Retina (tissue), 1 donor: ENCODE data around the gene ANXA6.

Source experiments
- DNase-seq: peaks from one replicate; pipeline ENCODE4 v3.0.0-alpha.2; 2016

The ANXA6 gene

GRCh38 chr5:151151793-151152192 lies 5.8 kb downstream of the ANXA6 start:
- DNase-seq, result no peak

GRCh38 chr5:151151263-151151660 lies 6.3 kb downstream of the ANXA6 start:
- DNase-seq, result no peak

DNA sequence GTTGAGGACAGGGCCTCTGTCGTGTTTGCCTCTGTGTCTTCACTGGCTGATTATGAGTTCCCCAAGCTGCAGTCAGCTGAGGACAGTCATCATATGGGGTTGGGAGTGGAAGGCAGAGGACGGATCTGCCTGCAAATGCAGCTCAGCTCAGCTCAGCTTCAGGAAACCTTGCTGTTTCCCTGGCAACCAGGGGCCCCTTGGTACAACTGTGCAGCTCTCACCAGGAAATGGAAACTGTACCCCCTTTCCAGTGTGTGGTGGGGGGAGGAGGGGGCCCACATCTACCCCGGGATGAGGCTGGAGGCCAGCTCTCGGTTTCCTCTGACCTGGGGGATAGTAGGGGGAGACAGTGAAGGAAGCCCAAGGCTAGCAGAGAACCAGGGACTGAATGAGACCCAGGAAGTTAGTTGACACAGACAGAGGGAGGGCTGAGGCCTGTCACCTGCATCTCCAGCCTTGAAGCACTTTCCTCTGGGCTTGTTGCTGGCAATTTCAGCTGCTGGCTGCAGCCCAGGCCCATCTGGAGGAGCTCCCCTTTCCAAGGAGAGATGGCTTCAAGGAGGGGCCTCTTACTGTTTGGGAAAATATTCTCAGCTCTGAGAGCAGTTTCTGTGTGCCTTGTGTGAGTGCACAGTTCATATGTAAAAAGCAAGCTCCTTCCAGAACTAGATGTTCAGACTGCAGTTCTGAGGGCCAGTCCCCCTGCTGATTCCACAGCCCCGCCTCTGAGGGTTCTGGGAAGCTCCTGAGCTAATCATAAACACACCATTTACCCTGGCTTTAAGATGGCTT lies 6.9 kb downstream of the ANXA6 start:
- DNase-seq, result peak; percentile 65

DNA sequence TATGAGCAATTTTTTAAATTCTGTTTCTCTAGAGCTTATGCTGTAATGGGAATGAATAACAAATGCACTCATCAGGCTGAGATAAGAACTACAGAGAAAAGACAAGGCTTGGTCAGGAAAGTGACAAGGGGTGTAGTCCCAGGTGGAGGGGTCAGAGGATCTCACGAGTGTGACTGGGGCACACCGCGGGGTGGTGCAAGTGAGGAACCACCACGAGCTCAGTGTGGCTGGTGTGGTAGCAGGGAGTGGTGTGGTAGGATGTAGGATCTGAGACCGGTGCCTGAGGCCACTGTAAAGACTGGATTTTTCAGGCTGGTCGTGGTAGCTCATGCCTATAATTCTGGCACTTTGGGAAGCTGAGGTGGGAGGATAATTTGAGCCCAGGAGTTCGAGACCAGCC lies 9.0 kb downstream of the ANXA6 start:
- no peak for DNase-seq

GRCh38 chr5:151147033-151147432 lies 10.5 kb downstream of the ANXA6 start:
- DNase-seq, result no peak

DNA sequence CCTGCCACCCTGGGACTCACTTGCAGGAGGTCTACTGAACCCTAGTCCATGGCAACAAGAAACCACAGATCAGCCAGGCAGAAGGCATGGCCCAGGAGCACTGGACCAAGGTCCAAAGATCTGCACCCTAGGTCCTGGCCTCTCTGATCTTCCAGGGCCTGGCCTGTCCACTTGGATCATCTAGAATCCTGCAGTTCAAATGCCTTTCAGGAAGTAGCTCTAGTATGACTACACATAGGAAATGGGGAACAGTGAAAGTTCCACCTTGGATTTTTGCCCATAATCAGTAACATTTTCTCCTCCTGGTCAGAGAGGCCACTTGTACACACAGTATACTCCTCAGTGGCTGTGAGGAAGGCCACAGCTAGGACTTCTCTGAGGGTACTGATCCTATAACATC lies 11.5 kb downstream of the ANXA6 start:
- DNase-seq, result no peak

DNA sequence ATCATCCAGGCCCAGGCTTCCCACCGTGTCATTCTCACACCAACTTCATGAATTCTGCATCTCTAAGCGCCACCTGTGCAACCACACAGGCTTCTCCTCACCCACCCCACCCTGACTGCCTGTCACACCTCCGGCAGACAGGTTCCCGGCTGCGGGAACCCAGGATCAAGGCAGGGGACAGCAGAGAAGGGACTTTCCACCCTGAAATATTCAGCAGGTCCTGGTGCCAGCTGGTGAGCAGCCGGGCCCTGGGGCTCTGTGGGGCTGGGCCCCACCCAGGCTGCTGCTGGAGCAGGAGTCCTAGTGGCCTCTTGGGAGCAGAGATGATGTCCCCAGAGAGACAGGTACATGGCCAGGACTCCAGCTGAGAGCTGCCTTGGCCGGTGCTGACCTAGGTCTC lies 12.7 kb downstream of the ANXA6 start:
- no peak for DNase-seq

DNA sequence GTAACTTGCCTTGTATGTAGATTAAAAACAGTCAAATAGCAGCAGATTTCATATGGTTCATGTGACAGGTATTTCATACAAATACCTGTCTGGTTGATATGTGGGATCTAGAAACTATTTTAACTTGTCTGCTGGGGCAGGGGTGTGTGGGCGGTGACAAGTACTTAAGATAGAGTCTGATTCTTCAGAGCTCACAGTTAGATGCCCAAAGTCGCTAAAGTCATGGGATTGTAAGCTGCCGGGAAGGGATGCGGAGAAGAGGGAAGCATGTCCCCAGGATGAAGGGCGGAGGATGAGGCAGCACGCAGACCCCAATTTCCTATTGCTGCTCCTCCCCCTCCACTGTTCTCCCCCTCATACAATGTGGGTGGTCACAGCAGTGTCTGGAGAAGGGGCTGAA lies 13.3 kb downstream of the ANXA6 start:
- DNase-seq, result no peak

GRCh38 chr5:151143645-151144044 lies 13.9 kb downstream of the ANXA6 start:
- DNase-seq, result no peak

DNA sequence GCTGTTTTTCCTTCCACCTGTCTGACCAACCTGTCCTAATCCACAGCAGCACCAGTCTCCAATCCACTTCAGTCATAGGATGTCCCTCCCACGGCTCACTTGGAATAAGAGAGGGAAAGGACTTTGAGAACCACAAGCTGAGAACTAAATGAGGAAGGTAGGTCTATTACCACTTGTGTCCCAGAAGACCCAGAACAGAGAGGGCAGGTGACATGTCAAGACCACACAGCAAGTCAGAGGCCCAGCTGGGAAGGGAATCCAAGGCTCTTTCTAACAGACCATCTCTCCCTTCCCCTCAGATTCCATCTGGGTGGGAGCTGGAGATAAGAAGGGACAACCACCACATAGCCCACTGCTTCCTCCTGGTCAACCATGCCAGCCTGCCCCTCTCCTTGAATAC lies 14.6 kb downstream of the ANXA6 start:
- no peak for DNase-seq

GRCh38 chr5:151141535-151141934 lies 16.0 kb downstream of the ANXA6 start:
- DNase-seq, result peak; percentile 10

DNA sequence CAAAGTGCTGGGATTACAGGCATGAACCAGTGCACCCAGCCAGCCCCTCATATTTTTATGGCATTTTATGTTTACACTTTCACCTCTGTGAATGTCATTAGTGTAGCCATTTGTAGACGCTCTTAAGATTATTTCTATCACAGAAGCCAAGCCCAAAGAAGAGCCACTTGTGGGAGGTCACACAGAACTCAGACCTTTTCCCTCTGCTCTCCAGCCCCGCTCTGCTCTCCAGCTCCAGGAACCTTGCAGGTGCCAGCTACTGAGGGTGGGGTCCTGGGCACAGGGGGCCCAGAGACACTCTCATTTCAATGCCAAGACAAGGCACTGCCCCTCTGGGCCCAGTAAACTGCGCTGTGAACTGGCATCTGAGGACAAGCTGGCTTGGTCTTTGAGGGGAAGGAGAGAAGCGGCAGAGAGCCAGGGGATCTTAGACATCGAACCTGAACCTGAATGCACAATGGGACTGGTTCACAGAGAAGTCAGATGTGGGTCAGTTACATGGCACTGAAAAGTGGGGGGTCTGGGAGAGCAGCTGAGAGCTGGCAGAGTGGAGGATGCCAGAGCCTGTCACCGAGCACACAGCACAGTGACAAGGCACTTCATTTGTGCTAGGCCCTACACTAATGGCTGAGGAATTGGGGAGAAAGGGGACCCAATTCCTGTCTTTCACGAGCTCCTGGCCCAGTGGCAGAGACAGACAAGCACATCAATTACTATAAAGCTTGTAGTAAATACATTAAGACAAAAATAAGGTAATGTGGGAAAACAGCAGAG lies 16.7 kb downstream of the ANXA6 start:
- DNase-seq, result no peak

DNA sequence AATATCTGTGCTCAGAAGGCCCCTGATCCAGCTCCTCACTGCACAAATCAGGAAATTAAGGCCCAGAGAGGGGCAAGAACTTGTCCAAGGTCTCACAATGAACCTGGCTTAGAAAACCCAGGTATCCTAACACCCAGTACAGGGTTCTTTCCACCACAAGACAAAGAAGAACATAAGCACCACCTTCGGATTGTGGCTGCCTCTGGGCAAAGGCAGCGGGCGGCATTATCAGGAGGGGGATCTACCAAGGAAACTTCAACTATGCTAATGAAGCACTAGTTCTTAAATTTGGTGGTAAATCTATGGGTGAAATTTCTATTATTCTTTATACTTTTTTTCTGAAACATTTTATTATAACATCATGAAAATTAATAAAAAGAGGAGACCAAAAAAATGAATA lies 17.9 kb downstream of the ANXA6 start:
- no peak for DNase-seq

DNA sequence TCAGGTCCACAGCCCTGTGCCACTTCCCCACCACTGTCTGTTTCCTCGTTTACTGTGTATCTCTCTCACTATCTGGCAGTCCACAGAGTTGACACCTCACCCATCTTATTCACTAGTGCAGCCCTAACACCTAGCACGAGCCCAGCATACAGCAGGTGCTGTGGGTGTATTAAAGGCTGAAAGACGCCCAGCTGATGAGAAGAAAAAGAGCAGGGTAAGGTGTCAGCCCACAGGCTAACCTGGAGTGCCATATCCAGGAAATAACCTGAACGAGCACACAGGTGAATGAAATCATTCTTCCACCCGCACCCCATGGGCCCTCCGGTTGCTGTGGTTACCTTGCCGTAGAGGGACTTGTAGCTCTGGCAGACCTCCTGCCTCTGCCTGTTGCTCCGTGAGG lies 18.6 kb downstream of the ANXA6 start:
- no peak for DNase-seq

- no peak for DNase-seq
These were observed 19.5 kb downstream of the ANXA6 start for GRCh38 chr5:151138114-151138513.

GRCh38 chr5:151137067-151137825 lies 20.3 kb downstream of the ANXA6 start:
- DNase-seq, result no peak

DNA sequence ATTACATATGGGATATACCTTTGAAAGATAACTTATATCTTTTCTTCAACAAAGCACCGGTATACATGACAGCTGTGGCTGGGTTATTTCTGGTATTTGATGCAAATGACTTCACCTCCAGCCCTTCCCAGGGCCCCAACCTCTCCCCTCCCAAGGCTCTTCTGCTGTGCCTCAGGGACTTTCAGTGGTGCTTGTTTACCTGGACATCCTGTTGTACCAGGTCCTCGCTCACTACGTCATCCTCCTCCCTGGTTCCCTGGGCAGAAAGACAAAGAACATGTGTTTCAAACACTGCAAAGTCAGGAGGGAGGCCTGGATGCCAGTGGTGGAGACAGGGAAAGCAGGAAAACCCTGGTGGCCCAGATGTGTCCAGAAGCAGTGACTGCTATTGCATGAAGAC lies 23.4 kb downstream of the ANXA6 start:
- DNase-seq, result no peak

DNA sequence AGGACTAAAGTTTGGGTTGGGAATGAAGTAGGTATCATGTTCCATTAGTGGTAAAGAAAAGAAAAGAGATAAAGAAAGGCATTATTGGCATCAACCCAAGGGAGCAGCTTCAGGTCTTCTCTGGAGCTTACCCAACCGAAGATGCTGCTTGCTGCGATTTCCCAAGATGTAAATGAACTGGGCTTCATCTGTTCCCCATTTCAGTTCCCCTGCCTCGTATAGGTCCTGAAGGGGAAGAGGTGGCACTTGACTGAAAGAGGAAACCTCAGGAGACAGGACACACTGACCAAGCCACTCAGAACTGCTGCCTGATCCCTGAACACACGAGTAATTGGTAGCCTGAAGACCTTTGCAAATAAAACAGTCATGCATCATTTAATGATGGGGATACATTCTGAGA lies 24.6 kb downstream of the ANXA6 start:
- no peak for DNase-seq

- DNase-seq, result no peak
These were observed 26.4 kb downstream of the ANXA6 start for GRCh38 chr5:151130922-151131891.

DNA sequence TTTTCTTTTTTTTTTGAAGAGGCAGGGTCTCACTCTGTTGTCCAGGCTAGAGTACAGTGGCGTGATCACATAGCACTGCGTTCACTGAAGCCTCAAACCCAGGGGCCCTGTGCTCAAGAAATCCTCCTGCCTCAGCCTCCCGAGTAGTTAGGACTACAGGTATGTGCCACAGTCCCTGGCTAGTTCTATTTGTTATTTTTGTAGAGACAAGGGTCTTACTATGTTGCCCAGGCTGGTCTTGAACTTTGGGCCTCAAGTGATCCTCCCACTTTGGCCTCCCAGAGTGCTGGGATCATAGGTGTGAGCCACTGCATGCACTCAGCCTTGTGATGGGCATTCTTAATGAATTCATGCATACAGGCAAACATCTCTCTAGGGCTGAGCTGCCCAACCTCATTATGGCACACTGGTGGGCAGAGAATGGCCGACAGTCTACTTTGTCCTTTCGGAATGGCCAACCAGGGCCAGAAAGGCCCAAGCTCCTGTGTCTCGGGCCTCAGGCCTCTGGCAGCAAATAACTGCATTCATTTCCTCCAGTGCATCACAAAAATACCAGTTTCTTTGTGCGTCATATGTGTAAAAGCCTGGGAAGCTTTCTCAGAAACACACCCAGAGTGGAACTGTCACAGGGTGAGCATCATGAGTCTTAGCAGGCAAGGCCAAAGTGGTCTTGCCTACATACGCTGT lies 27.2 kb downstream of the ANXA6 start:
- no peak for DNase-seq

- DNase-seq, result no peak
These were observed 28.8 kb downstream of the ANXA6 start for GRCh38 chr5:151128817-151129216.

- DNase-seq, result no peak
These were observed 29.7 kb downstream of the ANXA6 start for GRCh38 chr5:151127926-151128325.
